CD14-positive monocyte (primary cell): ENCODE measurements around the gene INPP4B. TPM values are rescaled to one million over a fixed set of nuclear protein-coding genes. Genes with fewer than 3 reads are reported as not detected.

Experiments
- DNase-seq, 3 donors: peaks; one replicate each; pipeline ENCODE4 v3.0.0-alpha.2; 2011 to 2022
- H2AFZ ChIP-seq: 2 replicates; pipeline ENCODE4 v1.6.0; 2012; ENCODE audit warnings: mild to moderate bottlenecking, low read depth, low read length, inconsistent platforms; ENCODE audit not compliant: insufficient read depth, poor library complexity, severe bottlenecking
- H3K27ac ChIP-seq, 2 donors: 1 replicate in 1 of 2; 2 replicates in 1 of 2; pipeline ENCODE4 v1.5.1; 2012 to 2013; ENCODE audit warnings: low read length in 2 of 2, control low read depth in 1 of 2, inconsistent platforms in 1 of 2, low read depth in 1 of 2, mild to moderate bottlenecking in 1 of 2
- H3K27me3 ChIP-seq, 2 donors: one replicate each; pipeline versions ENCODE4 v1.6.0 to v1.6.1; 2011 to 2013; ENCODE audit warnings: low read length in 2 of 2; ENCODE audit not compliant: control insufficient read depth in 2 of 2, insufficient read depth in 2 of 2
- H3K36me3 ChIP-seq, 2 donors: replicated peaks in 1 of 2; 1 replicate in 1 of 2; 2 replicates in 1 of 2; pipeline versions ENCODE4 v1.5.1 to v1.6.1; 2012 to 2013; ENCODE audit warnings: low read length in 2 of 2, control low read depth in 1 of 2, inconsistent platforms in 1 of 2, mild to moderate bottlenecking in 1 of 2; ENCODE audit not compliant: insufficient read depth in 2 of 2, control insufficient read depth in 1 of 2
- H3K4me1 ChIP-seq, 2 donors: 1 replicate in 1 of 2; 2 replicates in 1 of 2; pipeline versions ENCODE4 v1.5.1 to v1.6.1; 2012 to 2013; ENCODE audit warnings: low read length in 2 of 2, control low read depth in 1 of 2, inconsistent platforms in 1 of 2, mild to moderate bottlenecking in 1 of 2, moderate library complexity in 1 of 2; ENCODE audit not compliant: insufficient read depth in 2 of 2, control insufficient read depth in 1 of 2
- H3K4me2 ChIP-seq: replicated peaks from 2 replicates; pipeline ENCODE3; 2012; ENCODE audit warnings: low read length, moderate library complexity, mild to moderate bottlenecking; ENCODE audit not compliant: poor library complexity, severe bottlenecking; ENCODE audit errors: extremely low read depth
- H3K4me3 ChIP-seq, 3 experiments: fragments of 200-600 bp in 1 of 3; sonication (generic) in 1 of 3; replicated peaks in 1 of 3; 1 replicate in 2 of 3; 2 replicates in 1 of 3; pipeline ENCODE4 v1.5.1; 2011 to 2013; ENCODE audit warnings: low read length in 3 of 3, mild to moderate bottlenecking in 3 of 3, control low read depth in 2 of 3, low read depth in 2 of 3, inconsistent platforms in 1 of 3, moderate library complexity in 1 of 3
- H3K79me2 ChIP-seq: 2 replicates; pipeline ENCODE4 v1.6.0; 2012; ENCODE audit warnings: mild to moderate bottlenecking, control low read depth, inconsistent platforms, low read length, moderate library complexity; ENCODE audit not compliant: insufficient read depth
- H3K9ac ChIP-seq: 2 replicates; pipeline ENCODE4 v1.6.0; 2017; ENCODE audit warnings: low read length, mild to moderate bottlenecking; ENCODE audit not compliant: insufficient read depth, poor library complexity, severe bottlenecking
- H3K9me3 ChIP-seq, 2 donors: replicated peaks in 1 of 2; 1 replicate in 1 of 2; 2 replicates in 1 of 2; pipeline versions ENCODE4 v1.5.1 to v1.6.1; 2012 to 2013; ENCODE audit warnings: low read length in 2 of 2, control low read depth in 1 of 2; ENCODE audit not compliant: control insufficient read depth in 1 of 2, insufficient read depth in 1 of 2
- H4K20me1 ChIP-seq: 2 replicates; pipeline ENCODE4 v1.6.0; 2012; ENCODE audit warnings: mild to moderate bottlenecking, low read length, control low read depth, moderate library complexity; ENCODE audit not compliant: insufficient read depth
- H3K27ac Mint-ChIP-seq, 7 donors: one replicate each; pipeline ENCODE4 v1.8.0; 2020; ENCODE audit warnings: mild to moderate bottlenecking in 7 of 7, mixed read lengths in 7 of 7, moderate library complexity in 6 of 7, inconsistent platforms in 2 of 7
- H3K27me3 Mint-ChIP-seq, 3 donors: one replicate each; pipeline ENCODE4 v1.8.0; 2021 to 2022; ENCODE audit warnings: low read depth in 3 of 3, mild to moderate bottlenecking in 3 of 3, mixed read lengths in 3 of 3, moderate library complexity in 3 of 3, inconsistent platforms in 1 of 3
- H3K36me3 Mint-ChIP-seq, 2 donors: one replicate each; pipeline ENCODE4 v1.8.0; 2020; ENCODE audit warnings: mixed read lengths in 2 of 2, inconsistent platforms in 1 of 2, mild to moderate bottlenecking in 1 of 2
- H3K4me1 Mint-ChIP-seq: one replicate; pipeline ENCODE4 v1.8.0; 2020; ENCODE audit warnings: mild to moderate bottlenecking, mixed read lengths
- H3K4me3 Mint-ChIP-seq, 2 donors: one replicate each; pipeline ENCODE4 v1.8.0; 2020; ENCODE audit warnings: mild to moderate bottlenecking in 2 of 2, mixed read lengths in 2 of 2, moderate library complexity in 1 of 2
- H3K9me3 Mint-ChIP-seq, 7 donors: one replicate each; pipeline ENCODE4 v1.8.0; 2020 to 2022; ENCODE audit warnings: mixed read lengths in 7 of 7, mild to moderate bottlenecking in 6 of 7, moderate library complexity in 6 of 7, inconsistent platforms in 2 of 7
- WGBS: methylation state at CpG from one replicate; pipeline ENCODE4 v1.1.5; 2013; ENCODE audit warnings: missing lambda C conversion rate; ENCODE audit not compliant: insufficient coverage; 5-methylcytosine and 5-hydroxymethylcytosine counted together
- intact Hi-C, 2 donors: fragments of 100-400 bp; cut with micrococcal nuclease; formaldehyde crosslinking; loops; one replicate each; pipeline versions ENCODE4 v1.15.0 to v1.15.1; 2023
- polyA plus RNA-seq, 3 donors: library from polyadenylated mRNA; depleted of rRNA in 1 of 3; unstranded in 2 of 3; stranded (reverse) in 1 of 3; fragments of 300-500 nt in 2 of 3; fragments of >200 nt in 1 of 3; fragmentation: Illumina TruSeq in 2 of 3; gene quantifications; 1 replicate in 2 of 3; 2 replicates in 1 of 3; pipeline ENCODE4 v1.2.3, GENCODE V29; 2012 to 2021
- TF ChIP-seq, protein P1 (sequence below): fragments of 200-600 bp; IDR thresholded peaks from one replicate; pipeline ENCODE4 v1.8.0; 2022; ENCODE audit warnings: antibody characterized with exemption, mild to moderate bottlenecking

INPP4B gene
- polyA plus RNA-seq, 3 donors, result 0.13 to 0.38 (median 0.22) TPM

DNA sequence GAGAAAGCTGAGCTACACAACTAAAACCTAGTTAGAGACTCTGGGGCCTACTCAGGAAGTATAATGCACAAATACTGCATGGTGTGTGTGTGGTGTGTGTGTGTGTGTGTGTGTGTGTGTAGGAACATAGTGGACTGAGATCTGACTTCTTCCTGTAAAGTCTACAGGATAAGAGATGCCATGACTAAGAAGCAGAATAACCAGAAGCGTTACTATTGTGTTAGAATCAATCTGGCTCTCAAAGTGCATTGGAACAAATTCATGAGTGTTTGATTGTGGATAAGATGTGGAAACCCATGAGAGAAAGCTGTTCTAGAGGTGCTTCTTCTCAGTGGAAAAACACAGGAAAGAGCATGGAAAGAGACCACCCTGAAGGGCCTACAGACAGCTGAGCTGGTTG is 302.1 kb downstream of the INPP4B start:
- Histone ChIP-seq H3K4me2 (no peak overlapping the region), H2AFZ (no peak overlapping the region), H3K4me1 (peaks cover 5 to 11% of the 10 kb centered on the region in 2 donors), H4K20me1 (no peaks in the 10 kb centered on the region), H3K36me3 (no peaks in the 10 kb centered on the region), H3K27ac (no peak overlapping the region), H3K9ac (no peak overlapping the region), H3K79me2 (no peaks in the 10 kb centered on the region), H3K9me3 (no peaks in the 10 kb centered on the region), H3K4me3 (no peak overlapping the region), H3K27me3 (no peaks in the 10 kb centered on the region)
- H3K9me3 Mint-ChIP-seq, result peaks cover 0 to 1% (median 0%) of the 10 kb centered on the region in 7 donors
- H3K4me3 Mint-ChIP-seq, result no peak overlapping the region
- peaks cover 13% of the 10 kb centered on the region for H3K4me1 Mint-ChIP-seq
- no CpG with 5 or more reads among the region's 1 CpG for WGBS
- H3K27ac Mint-ChIP-seq, result no peak overlapping the region
- H3K36me3 Mint-ChIP-seq, result no peaks in the 10 kb centered on the region
- no peaks in the 10 kb centered on the region for H3K27me3 Mint-ChIP-seq
- intact Hi-C loops, result no loop called here
- DNase-seq, result no peak
- TF ChIP-seq, protein P1, sequence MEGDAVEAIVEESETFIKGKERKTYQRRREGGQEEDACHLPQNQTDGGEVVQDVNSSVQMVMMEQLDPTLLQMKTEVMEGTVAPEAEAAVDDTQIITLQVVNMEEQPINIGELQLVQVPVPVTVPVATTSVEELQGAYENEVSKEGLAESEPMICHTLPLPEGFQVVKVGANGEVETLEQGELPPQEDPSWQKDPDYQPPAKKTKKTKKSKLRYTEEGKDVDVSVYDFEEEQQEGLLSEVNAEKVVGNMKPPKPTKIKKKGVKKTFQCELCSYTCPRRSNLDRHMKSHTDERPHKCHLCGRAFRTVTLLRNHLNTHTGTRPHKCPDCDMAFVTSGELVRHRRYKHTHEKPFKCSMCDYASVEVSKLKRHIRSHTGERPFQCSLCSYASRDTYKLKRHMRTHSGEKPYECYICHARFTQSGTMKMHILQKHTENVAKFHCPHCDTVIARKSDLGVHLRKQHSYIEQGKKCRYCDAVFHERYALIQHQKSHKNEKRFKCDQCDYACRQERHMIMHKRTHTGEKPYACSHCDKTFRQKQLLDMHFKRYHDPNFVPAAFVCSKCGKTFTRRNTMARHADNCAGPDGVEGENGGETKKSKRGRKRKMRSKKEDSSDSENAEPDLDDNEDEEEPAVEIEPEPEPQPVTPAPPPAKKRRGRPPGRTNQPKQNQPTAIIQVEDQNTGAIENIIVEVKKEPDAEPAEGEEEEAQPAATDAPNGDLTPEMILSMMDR, result no peak

- no peak overlapping the region for H3K9ac ChIP-seq
- Mint-ChIP-seq H3K4me1 (peaks cover 16% of the 10 kb centered on the region), H3K27ac (no peak overlapping the region), H3K27me3 (no peaks in the 10 kb centered on the region), H3K4me3 (no peak overlapping the region), H3K9me3 (no peaks in the 10 kb centered on the region), H3K36me3 (no peaks in the 10 kb centered on the region)
- no peak overlapping the region for H2AFZ ChIP-seq
- no peaks in the 10 kb centered on the region for H3K9me3 ChIP-seq
- H3K79me2 ChIP-seq, result no peaks in the 10 kb centered on the region
- H3K27me3 ChIP-seq, result no peaks in the 10 kb centered on the region
- WGBS, result no CpG with 5 or more reads among the region's 2 CpGs
- peaks cover 5 to 11% of the 10 kb centered on the region in 2 donors for H3K4me1 ChIP-seq
- no peak for DNase-seq
- TF ChIP-seq, protein P1, result no peak
- H3K36me3 ChIP-seq, result no peaks in the 10 kb centered on the region
- H3K4me3 ChIP-seq, result no peak overlapping the region
- H3K4me2 ChIP-seq, result no peak overlapping the region
- intact Hi-C loops, result no loop called here
- H4K20me1 ChIP-seq, result no peaks in the 10 kb centered on the region
- H3K27ac ChIP-seq, result peak overlapping the region in 1 of 2 donors; percentile 43
Measured at GRCh38 chr4:142540483-142540804, 305.7 kb downstream of the INPP4B start.
